A673 (cell line): ENCODE measurements around the gene PDE4B. TPM values are rescaled to one million over a fixed set of nuclear protein-coding genes. Genes with fewer than 3 reads are reported as not detected.

Experiments used
- BruUV-seq: library from RNA; stranded (reverse); fragments of 400-500 nt; replicated peaks from 2 replicates; lab custom pipeline; 2021; lab: Mats Ljungman, UMichigan
- CTCF ChIA-PET: fragments of 300-600 bp; sonication (Branson Sonifier 250); formaldehyde crosslinking; loops from one replicate; lab custom pipeline; 2022; ENCODE audit warnings: antibody characterized with exemption; lab: Charles Lee
- POLR2A ChIA-PET: fragments of 300-600 bp; sonication (Branson Sonifier 250); formaldehyde crosslinking; loops from one replicate; lab custom pipeline; 2022; ENCODE audit warnings: antibody characterized with exemption; ENCODE audit not compliant: low non-redundant PET; lab: Charles Lee
- DNase-seq: peaks from one replicate; pipeline ENCODE4 v3.0.0-alpha.2; 2015; ENCODE audit warnings: low spot score
- H3K27ac ChIP-seq: fragments of 200-600 bp; sonication (generic); 2 replicates; pipeline ENCODE4 v1.5.1; 2016; ENCODE audit warnings: mixed run types, low read depth, mild to moderate bottlenecking, mixed read lengths, antibody characterized with exemption, low read length; ENCODE audit not compliant: poor library complexity, severe bottlenecking
- H3K27me3 ChIP-seq: fragments of 200-600 bp; sonication (generic); replicated peaks from 2 replicates; pipeline ENCODE4 v1.6.1; 2017; ENCODE audit warnings: mixed run types, low read depth, mild to moderate bottlenecking, mixed read lengths, antibody characterized with exemption, low read length; ENCODE audit not compliant: insufficient read depth, poor library complexity
- H3K36me3 ChIP-seq: fragments of 200-600 bp; sonication (generic); 2 replicates; pipeline ENCODE4 v1.6.1; 2016; ENCODE audit warnings: mixed run types, mild to moderate bottlenecking, mixed read lengths, antibody characterized with exemption, low read length; ENCODE audit not compliant: insufficient read depth, poor library complexity, severe bottlenecking
- H3K4me1 ChIP-seq: fragments of 200-600 bp; sonication (generic); 2 replicates; pipeline ENCODE4 v1.6.1; 2017; ENCODE audit warnings: mixed run types, mild to moderate bottlenecking, mixed read lengths, antibody characterized with exemption, low read length; ENCODE audit not compliant: insufficient read depth, poor library complexity, severe bottlenecking
- H3K4me3 ChIP-seq: fragments of 200-600 bp; sonication (generic); 2 replicates; pipeline ENCODE4 v1.5.1; 2016; ENCODE audit warnings: low read depth, mixed run types, mild to moderate bottlenecking, mixed read lengths, low read length; ENCODE audit not compliant: poor library complexity, severe bottlenecking
- H3K9me3 ChIP-seq: fragments of 200-600 bp; sonication (generic); 2 replicates; pipeline ENCODE4 v1.6.1; 2016; ENCODE audit warnings: mixed run types, low read depth, mild to moderate bottlenecking, mixed read lengths, antibody characterized with exemption, low read length; ENCODE audit not compliant: poor library complexity, severe bottlenecking
- EZH2 ChIP-seq: fragments of 200-600 bp; sonication (generic); IDR thresholded peaks from 2 replicates; pipeline ENCODE4 v1.6.1; 2017; ENCODE audit warnings: borderline replicate concordance, low read depth, mild to moderate bottlenecking, mixed read lengths, antibody characterized with exemption, low read length; ENCODE audit not compliant: poor library complexity, severe bottlenecking
- intact Hi-C: fragments of 100-400 bp; cut with micrococcal nuclease; formaldehyde crosslinking; loops from one replicate; pipeline ENCODE4 v1.10.0; 2022; ENCODE audit not compliant: unreplicated experiment
- total RNA-seq: library from RNA; stranded (reverse); gene quantifications from 2 replicates; pipeline ENCODE4 v1.2.3, GENCODE V29; 2021
- TF ChIP-seq, protein P1 (sequence below): fragments of 300-800, 200-600 bp; sonication (generic); conservative IDR thresholded peaks from 2 replicates; pipeline ENCODE4 v1.5.1; 2017; ENCODE audit warnings: low read depth, mild to moderate bottlenecking, antibody characterized with exemption, low read length, moderate library complexity, mixed read lengths

PDE4B gene
- total RNA-seq, 1 experiment from 2014 or later: 20.0 TPM

GRCh38 chr1:66275083-66275482, 482.4 kb downstream of the PDE4B start:
- CTCF ChIA-PET: no interaction called here
- Histone ChIP-seq H3K9me3 (no peaks in the 10 kb centered on the region), H3K36me3 (no peaks in the 10 kb centered on the region), H3K4me3 (no peak overlapping the region), H3K27ac (no peak overlapping the region), H3K4me1 (peaks cover 28% of the 10 kb centered on the region), H3K27me3 (no peaks in the 10 kb centered on the region)
- no peak for DNase-seq
- intact Hi-C loops: no loop called here
- POLR2A ChIA-PET: interaction anchor here (0.6 kb wide), 1 partner anchor 454 kb away, joined by 3 read pairs; no protein-coding TSS in a partner anchor
- TF ChIP-seq, protein P1, sequence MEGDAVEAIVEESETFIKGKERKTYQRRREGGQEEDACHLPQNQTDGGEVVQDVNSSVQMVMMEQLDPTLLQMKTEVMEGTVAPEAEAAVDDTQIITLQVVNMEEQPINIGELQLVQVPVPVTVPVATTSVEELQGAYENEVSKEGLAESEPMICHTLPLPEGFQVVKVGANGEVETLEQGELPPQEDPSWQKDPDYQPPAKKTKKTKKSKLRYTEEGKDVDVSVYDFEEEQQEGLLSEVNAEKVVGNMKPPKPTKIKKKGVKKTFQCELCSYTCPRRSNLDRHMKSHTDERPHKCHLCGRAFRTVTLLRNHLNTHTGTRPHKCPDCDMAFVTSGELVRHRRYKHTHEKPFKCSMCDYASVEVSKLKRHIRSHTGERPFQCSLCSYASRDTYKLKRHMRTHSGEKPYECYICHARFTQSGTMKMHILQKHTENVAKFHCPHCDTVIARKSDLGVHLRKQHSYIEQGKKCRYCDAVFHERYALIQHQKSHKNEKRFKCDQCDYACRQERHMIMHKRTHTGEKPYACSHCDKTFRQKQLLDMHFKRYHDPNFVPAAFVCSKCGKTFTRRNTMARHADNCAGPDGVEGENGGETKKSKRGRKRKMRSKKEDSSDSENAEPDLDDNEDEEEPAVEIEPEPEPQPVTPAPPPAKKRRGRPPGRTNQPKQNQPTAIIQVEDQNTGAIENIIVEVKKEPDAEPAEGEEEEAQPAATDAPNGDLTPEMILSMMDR: no peak
- TF ChIP-seq EZH2: no peak
- no TSS peak for BruUV-seq

GRCh38 chr1:66275601-66276023, 482.9 kb downstream of the PDE4B start:
- no peaks in the 10 kb centered on the region for H3K27me3 ChIP-seq
- CTCF ChIA-PET: no interaction called here
- no peaks in the 10 kb centered on the region for H3K36me3 ChIP-seq
- intact Hi-C loops: no loop called here
- H3K4me1 ChIP-seq: peaks cover 23% of the 10 kb centered on the region
- no peak for DNase-seq
- POLR2A ChIA-PET: no interaction called here
- H3K4me3 ChIP-seq: no peak overlapping the region
- no peaks in the 10 kb centered on the region for H3K9me3 ChIP-seq
- BruUV-seq: no TSS peak
- H3K27ac ChIP-seq: no peak overlapping the region
- TF ChIP-seq EZH2: no peak
- TF ChIP-seq, protein P1: no peak

DNA sequence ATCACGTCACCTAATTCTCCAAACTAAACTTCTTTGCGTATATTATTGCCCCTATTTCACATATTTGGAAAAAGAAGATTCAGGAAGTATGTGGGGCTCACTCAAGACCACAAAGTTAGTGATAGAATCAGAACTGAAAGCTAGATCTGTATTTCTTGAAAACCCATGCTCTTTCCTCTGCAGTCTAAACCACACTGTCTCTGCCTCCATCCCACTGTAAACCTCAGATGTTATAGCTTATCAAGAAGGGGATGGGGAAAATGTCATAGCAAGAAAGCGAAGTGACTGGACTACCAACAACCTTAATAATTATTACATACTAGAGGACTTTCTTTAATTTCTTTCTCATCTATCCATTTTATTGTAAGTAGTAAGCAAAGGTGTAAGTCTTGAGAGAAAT, 483.5 kb downstream of the PDE4B start:
- Histone ChIP-seq H3K4me1 (peaks cover 17% of the 10 kb centered on the region), H3K9me3 (no peaks in the 10 kb centered on the region), H3K27me3 (no peaks in the 10 kb centered on the region), H3K27ac (no peak overlapping the region), H3K4me3 (no peak overlapping the region), H3K36me3 (no peaks in the 10 kb centered on the region)
- POLR2A ChIA-PET: no interaction called here
- intact Hi-C loops: no loop called here
- TF ChIP-seq, protein P1: no peak
- TF ChIP-seq EZH2: no peak
- CTCF ChIA-PET: no interaction called here
- no TSS peak for BruUV-seq
- no peak for DNase-seq
